ENCODE results near the gene WDR83. TPM values are rescaled to one million over a fixed set of nuclear protein-coding genes. Genes with fewer than 3 reads are reported as not detected.
"Not testable (repeated sequence)": the region's sequence is repeated elsewhere in the genome, so short reads cannot be mapped to it uniquely, and the experiment has no call there.

The WDR83 gene
- total and polyA plus RNA-seq, 2 experiments from 2014 or later = 9.4 to 13.1 TPM

- H3K4me3 ChIP-seq = no peak overlapping the region
- no peak overlapping the region for H3K27ac ChIP-seq
- no peaks in the 10 kb centered on the region for H3K27me3 ChIP-seq (replicated peaks; ENCODE audit: insufficient read depth)
- no peaks in the 10 kb centered on the region for H3K9me3 ChIP-seq (ENCODE audit: low read depth)
- WGBS, 2 experiments (ENCODE audit: low coverage in 1 of 2, low lambda C conversion rate in 2 of 2, missing lambda C conversion rate in 2 of 2) = 12 to 13% methylated on average over 4 of the region's 4 CpGs
- H4K20me1 ChIP-seq (ENCODE audit: insufficient read depth) = no peaks in the 10 kb centered on the region
- no peak for TF ChIP-seq EZH2phosphoT487 (IDR thresholded peaks at IDR 0.05; ENCODE audit: insufficient read depth, low read depth)
- TF ChIP-seq EZH2 (IDR thresholded peaks at IDR 0.05; ENCODE audit: insufficient read depth, poor library complexity, severe bottlenecking) = no peak
- H3K4me1 ChIP-seq (ENCODE audit: insufficient read depth) = no peaks in the 10 kb centered on the region
- no peak overlapping the region for H2AFZ ChIP-seq
- peaks cover 33% of the 10 kb centered on the region for H3K79me2 ChIP-seq (ENCODE audit: insufficient read depth)
- H3K9ac ChIP-seq = no peak overlapping the region
- in situ Hi-C loops (cut with MboI) = loop anchor here (10.0 kb wide), 1 partner anchor 112 kb away; no protein-coding TSS in a partner anchor
- H3K9me2 ChIP-seq (ENCODE audit: insufficient read depth) = no peaks in the 10 kb centered on the region
- peak; percentile 80 for DNase-seq
- no peak overlapping the region for H3K4me2 ChIP-seq (ENCODE audit: unreplicated experiment)
- peaks cover 5% of the 10 kb centered on the region; the same call in 1 of the 2 replicates for H3F3A ChIP-seq (ENCODE audit: insufficient read depth)
- peaks cover 21% of the 10 kb centered on the region; the same call in 1 of the 2 replicates for H3K36me3 ChIP-seq (ENCODE audit: low read depth)
Measured at GRCh38 chr19:12676384-12676792, 9.8 kb downstream of the WDR83 start.

GRCh38 chr19:12676928-12677327 lies 10.3 kb downstream of the WDR83 start:
- TF ChIP-seq EZH2 (IDR thresholded peaks at IDR 0.05; ENCODE audit: insufficient read depth, poor library complexity, severe bottlenecking) (no peak), EZH2phosphoT487 (IDR thresholded peaks at IDR 0.05; ENCODE audit: insufficient read depth, low read depth) (no peak)
- H3K36me3 ChIP-seq (ENCODE audit: low read depth) = peaks cover 21% of the 10 kb centered on the region; the same call in 1 of the 2 replicates
- in situ Hi-C loops (cut with MboI) = loop anchor here (10.0 kb wide), 1 partner anchor 112 kb away; no protein-coding TSS in a partner anchor

GRCh38 chr19:12678039-12678438 lies 11.4 kb downstream of the WDR83 start:
- not testable (repeated sequence) for H2AFZ ChIP-seq; H3K9ac ChIP-seq; H3F3A ChIP-seq (ENCODE audit: insufficient read depth); H4K20me1 ChIP-seq (ENCODE audit: insufficient read depth); H3K9me2 ChIP-seq (ENCODE audit: insufficient read depth); H3K27me3 ChIP-seq (replicated peaks; ENCODE audit: insufficient read depth); H3K27ac ChIP-seq; H3K4me2 ChIP-seq (ENCODE audit: unreplicated experiment); H3K9me3 ChIP-seq (ENCODE audit: low read depth); DNase-seq; H3K4me3 ChIP-seq; H3K4me1 ChIP-seq (ENCODE audit: insufficient read depth)
- Histone ChIP-seq H3K36me3 (ENCODE audit: low read depth) (peaks cover 21% of the 10 kb centered on the region; the same call in 1 of the 2 replicates), H3K79me2 (ENCODE audit: insufficient read depth) (peaks cover 22% of the 10 kb centered on the region)
- WGBS, 2 experiments (ENCODE audit: low coverage in 1 of 2, low lambda C conversion rate in 2 of 2, missing lambda C conversion rate in 2 of 2) = 96% methylated on average over 5 of the region's 5 CpGs
- in situ Hi-C loops (cut with MboI) = loop anchor here (10.0 kb wide), 1 partner anchor 113 kb away; no protein-coding TSS in a partner anchor

More at GRCh38 chr19:12676928-12677327, 10.3 kb downstream of the WDR83 start:
- no peak overlapping the region for H3K4me3 ChIP-seq
- no peaks in the 10 kb centered on the region for H3K4me1 ChIP-seq (ENCODE audit: insufficient read depth)
- H3K9me2 ChIP-seq (ENCODE audit: insufficient read depth) = no peaks in the 10 kb centered on the region
- no peaks in the 10 kb centered on the region for H3K27me3 ChIP-seq (replicated peaks; ENCODE audit: insufficient read depth)
- 86 to 91% methylated on average over 11 to 12 of the region's 12 CpGs for WGBS, 2 experiments (ENCODE audit: low coverage in 1 of 2, low lambda C conversion rate in 2 of 2, missing lambda C conversion rate in 2 of 2)
- H3K79me2 ChIP-seq (ENCODE audit: insufficient read depth) = peaks cover 29% of the 10 kb centered on the region
- no peak overlapping the region for H3K27ac ChIP-seq
- H4K20me1 ChIP-seq (ENCODE audit: insufficient read depth) = no peaks in the 10 kb centered on the region
- H3K9me3 ChIP-seq (ENCODE audit: low read depth) = no peaks in the 10 kb centered on the region
- no peak overlapping the region for H2AFZ ChIP-seq
- peaks cover 5% of the 10 kb centered on the region; the same call in 1 of the 2 replicates for H3F3A ChIP-seq (ENCODE audit: insufficient read depth)
- no peak overlapping the region for H3K4me2 ChIP-seq (ENCODE audit: unreplicated experiment)
- no peak overlapping the region for H3K9ac ChIP-seq
- no peak for DNase-seq

- no peak overlapping the region for H3K4me2 ChIP-seq (ENCODE audit: unreplicated experiment)
- H2AFZ ChIP-seq = no peak overlapping the region
- TF ChIP-seq EZH2phosphoT487 (IDR thresholded peaks at IDR 0.05; ENCODE audit: insufficient read depth, low read depth) = no peak
- TF ChIP-seq EZH2 (IDR thresholded peaks at IDR 0.05; ENCODE audit: insufficient read depth, poor library complexity, severe bottlenecking) = no peak
- peaks cover 15% of the 10 kb centered on the region; the same call in 1 of the 2 replicates for H3K36me3 ChIP-seq (ENCODE audit: low read depth)
- H3K79me2 ChIP-seq (ENCODE audit: insufficient read depth) = peaks cover 16% of the 10 kb centered on the region
- no peaks in the 10 kb centered on the region for H3K9me3 ChIP-seq (ENCODE audit: low read depth)
- no peak overlapping the region for H3K27ac ChIP-seq
- H3F3A ChIP-seq (ENCODE audit: insufficient read depth) = peaks cover 5% of the 10 kb centered on the region; the same call in 1 of the 2 replicates
- no peaks in the 10 kb centered on the region for H3K4me1 ChIP-seq (ENCODE audit: insufficient read depth)
- no peaks in the 10 kb centered on the region for H3K9me2 ChIP-seq (ENCODE audit: insufficient read depth)
- no peaks in the 10 kb centered on the region for H3K27me3 ChIP-seq (replicated peaks; ENCODE audit: insufficient read depth)
- 0 out of 2 replicates have a peak overlapping the region, but pooled peaks have one; percentile 84 for H3K4me3 ChIP-seq
- H3K9ac ChIP-seq = no peak overlapping the region
- WGBS, 2 experiments (ENCODE audit: low coverage in 1 of 2, low lambda C conversion rate in 2 of 2, missing lambda C conversion rate in 2 of 2) = 97% methylated on average over 9 of the region's 9 CpGs
- in situ Hi-C loops (cut with MboI) = no loop called here
- DNase-seq = no peak
- no peaks in the 10 kb centered on the region for H4K20me1 ChIP-seq (ENCODE audit: insufficient read depth)
Measured at GRCh38 chr19:12680034-12680433, 13.4 kb downstream of the WDR83 start.
